HG03066 (cell line): ENCODE measurements around the gene CCL22.
"Not testable (repeated sequence)": the region's sequence is repeated elsewhere in the genome, so short reads cannot be mapped to it uniquely, and the experiment has no call there.

Experiments
- ATAC-seq: cut with Tn5 transposase; IDR thresholded peaks from one replicate; pipeline ENCODE4 v1.9.1; 2021; ENCODE audit warnings: low read depth; ENCODE audit not compliant: unreplicated experiment

Gene CCL22

GRCh38 chr16:57358527-57359095 is at the start of gene CCL22:
Gene CCL22, plus strand, starts transcription at chr16:57358783. Its CDS starts 34 bp downstream, at chr16:57358817.
- no peak for ATAC-seq

GRCh38 chr16:57310801-57311200 is 47.8 kb upstream of the CCL22 start:
- ATAC-seq, result no peak

- ATAC-seq, result no peak
These were observed 45.1 kb upstream of the CCL22 start for GRCh38 chr16:57313509-57313908.

- ATAC-seq, result no peak
These were observed 44.3 kb upstream of the CCL22 start for GRCh38 chr16:57314161-57314785.

- no peak for ATAC-seq
These were observed 43.2 kb upstream of the CCL22 start for GRCh38 chr16:57315416-57315815.

- ATAC-seq, result no peak
These were observed 42.1 kb upstream of the CCL22 start for GRCh38 chr16:57316390-57317017.

- ATAC-seq, result no peak
These were observed 40.2 kb upstream of the CCL22 start for GRCh38 chr16:57318240-57318970.

- ATAC-seq, result no peak
These were observed 38.9 kb upstream of the CCL22 start for GRCh38 chr16:57319646-57320045.

GRCh38 chr16:57324749-57325148 is 33.8 kb upstream of the CCL22 start:
- ATAC-seq, result no peak

- ATAC-seq, result no peak
These were observed 33.1 kb upstream of the CCL22 start for GRCh38 chr16:57325458-57325857.

- no peak for ATAC-seq
These were observed 28.8 kb upstream of the CCL22 start for GRCh38 chr16:57329718-57330327.

GRCh38 chr16:57331355-57331754 is 27.2 kb upstream of the CCL22 start:
- ATAC-seq, result no peak

GRCh38 chr16:57333402-57333801 is 25.2 kb upstream of the CCL22 start:
- ATAC-seq, result no peak

GRCh38 chr16:57335366-57335765 is 23.2 kb upstream of the CCL22 start:
- ATAC-seq, result no peak

GRCh38 chr16:57341062-57341440 is 17.5 kb upstream of the CCL22 start:
- ATAC-seq, result no peak

GRCh38 chr16:57341441-57342303 is 16.9 kb upstream of the CCL22 start:
- ATAC-seq, result no peak

GRCh38 chr16:57342606-57343005 is 16.0 kb upstream of the CCL22 start:
- not testable (repeated sequence) for ATAC-seq

GRCh38 chr16:57343221-57343620 is 15.4 kb upstream of the CCL22 start:
- no peak for ATAC-seq

GRCh38 chr16:57344094-57344493 is 14.5 kb upstream of the CCL22 start:
- ATAC-seq, result not testable (repeated sequence)

- no peak for ATAC-seq
These were observed 13.6 kb upstream of the CCL22 start for GRCh38 chr16:57345021-57345420.
